GM21360 (cell line): Measurements from ENCODE around the gene TYW1.
"Not testable (repeated sequence)": the region's sequence is repeated elsewhere in the genome, so short reads cannot be mapped to it uniquely, and the experiment has no call there.

Experiments
- ATAC-seq: cut with Tn5 transposase; IDR thresholded peaks from one replicate; pipeline ENCODE4 v1.9.1; 2021; ENCODE audit warnings: mild to moderate bottlenecking, moderate library complexity; ENCODE audit not compliant: unreplicated experiment

Gene TYW1

GRCh38 chr7:67043559-67043930 lies 46.9 kb downstream of the TYW1 start:
- ATAC-seq: not testable (repeated sequence)

DNA sequence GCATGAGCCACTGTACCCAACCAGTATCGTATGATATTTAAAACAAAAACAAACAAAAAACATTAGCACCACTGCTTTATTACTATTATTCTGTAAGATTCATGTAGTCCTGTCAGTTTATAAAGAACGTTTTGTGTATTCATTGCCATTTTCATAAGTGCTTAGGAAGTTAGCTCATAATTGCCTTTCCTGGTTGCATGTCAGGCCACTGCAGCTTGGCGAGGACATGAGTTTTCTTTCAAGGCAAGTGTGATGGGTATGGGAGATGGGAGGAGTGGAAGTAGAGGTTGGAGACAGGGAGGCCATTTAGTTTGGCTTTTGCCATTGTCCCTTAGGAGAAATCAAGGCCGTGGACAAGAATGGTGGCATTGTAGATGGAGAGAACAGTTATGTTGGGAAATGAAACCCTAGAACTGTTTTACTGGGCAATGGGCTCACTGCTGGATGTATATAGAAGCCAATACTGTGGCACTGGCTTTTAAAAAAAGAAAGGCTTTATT lies 48.9 kb downstream of the TYW1 start:
- ATAC-seq: no peak

DNA sequence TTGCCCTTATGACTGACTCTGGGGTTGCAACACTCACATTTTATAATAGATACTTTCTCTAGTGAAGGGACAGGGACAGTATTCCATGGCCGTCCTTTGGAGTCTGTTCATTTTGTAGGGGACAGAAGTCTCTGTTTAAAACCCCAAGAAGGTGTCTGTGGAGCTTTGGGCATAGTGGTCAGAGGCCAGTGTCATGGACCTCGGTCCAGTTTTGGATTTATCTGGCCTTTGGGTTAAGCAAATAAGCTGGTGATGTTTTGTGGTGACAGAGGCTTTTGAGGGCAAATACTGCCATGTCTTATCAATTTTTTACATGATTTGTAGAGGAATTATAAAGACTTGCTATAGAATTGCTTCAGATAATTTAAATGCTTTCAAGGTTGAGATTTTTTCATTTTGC lies 50.2 kb downstream of the TYW1 start:
- not testable (repeated sequence) for ATAC-seq

DNA sequence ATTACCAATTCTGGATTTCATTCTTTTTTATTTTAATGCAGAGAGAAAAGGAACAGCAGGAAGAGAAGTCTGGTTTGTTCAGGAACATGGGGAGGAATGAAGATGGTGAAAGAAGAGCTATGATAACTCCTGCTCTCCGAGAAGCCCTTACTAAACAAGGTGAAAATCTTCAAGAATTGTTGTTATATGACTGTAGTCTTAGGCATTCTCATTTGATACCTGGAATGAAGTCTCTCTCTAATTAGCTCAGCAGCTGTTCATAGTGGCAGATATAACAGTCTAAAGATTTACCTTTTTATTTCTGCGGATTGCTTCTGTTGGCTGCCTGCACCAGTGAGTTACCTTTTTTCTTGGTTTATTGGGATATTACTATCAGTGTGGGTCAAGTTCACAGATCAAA lies 53.3 kb downstream of the TYW1 start:
- not testable (repeated sequence) for ATAC-seq

GRCh38 chr7:67052161-67052560 lies 55.5 kb downstream of the TYW1 start:
- not testable (repeated sequence) for ATAC-seq

GRCh38 chr7:67056683-67057082 lies 60.0 kb downstream of the TYW1 start:
- ATAC-seq: no peak

DNA sequence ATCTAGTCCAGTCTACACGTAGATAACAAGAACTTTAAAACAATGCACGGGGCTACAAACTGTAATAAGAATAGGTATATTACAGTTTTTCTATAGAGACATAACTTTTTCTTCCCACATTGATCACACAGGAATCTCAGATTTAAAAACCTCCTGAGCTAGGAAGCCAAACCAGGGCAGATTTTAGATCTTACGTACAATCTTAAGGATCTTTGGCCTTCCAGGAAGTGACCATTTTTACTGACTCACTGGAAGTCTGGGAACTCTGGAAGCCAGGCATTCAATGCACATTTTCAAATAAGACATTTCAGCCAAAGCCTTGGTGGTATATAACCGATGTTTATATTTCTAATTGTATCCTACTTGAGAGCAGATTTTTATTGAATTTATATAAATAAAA lies 64.7 kb downstream of the TYW1 start:
- ATAC-seq: not testable (repeated sequence)

DNA sequence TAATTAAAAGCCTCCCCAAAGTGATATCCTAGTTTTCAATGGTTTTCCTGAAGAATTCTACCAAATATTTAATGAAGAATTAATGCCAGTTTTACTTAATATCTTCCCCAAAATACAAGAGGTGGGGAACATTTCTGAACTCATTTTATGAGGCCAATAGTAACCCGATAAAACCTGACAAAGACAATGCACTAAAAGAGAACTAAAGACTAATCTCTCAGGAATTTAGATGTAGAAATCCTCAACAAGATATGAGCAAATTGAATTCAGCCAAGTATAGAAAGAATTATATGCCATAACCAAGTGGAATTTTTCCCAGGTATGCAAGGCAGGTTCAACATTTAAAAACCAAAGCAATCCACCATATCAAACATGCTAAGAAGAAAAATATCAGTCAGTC lies 66.2 kb downstream of the TYW1 start:
- not testable (repeated sequence) for ATAC-seq

- ATAC-seq: not testable (repeated sequence)
These were observed 70.5 kb downstream of the TYW1 start for GRCh38 chr7:67066950-67067622.

- not testable (repeated sequence) for ATAC-seq
These were observed 79.5 kb downstream of the TYW1 start for GRCh38 chr7:67076120-67076519.

- ATAC-seq: not testable (repeated sequence)
These were observed 86.2 kb downstream of the TYW1 start for GRCh38 chr7:67082880-67083279.

GRCh38 chr7:67089261-67089660 lies 92.6 kb downstream of the TYW1 start:
- not testable (repeated sequence) for ATAC-seq

- not testable (repeated sequence) for ATAC-seq
These were observed 94.4 kb downstream of the TYW1 start for GRCh38 chr7:67091053-67091452.

- not testable (repeated sequence) for ATAC-seq
These were observed 101.4 kb downstream of the TYW1 start for GRCh38 chr7:67098031-67098430.

GRCh38 chr7:67099406-67099805 lies 102.8 kb downstream of the TYW1 start:
- not testable (repeated sequence) for ATAC-seq

GRCh38 chr7:67100038-67100437 lies 103.4 kb downstream of the TYW1 start:
- not testable (repeated sequence) for ATAC-seq

DNA sequence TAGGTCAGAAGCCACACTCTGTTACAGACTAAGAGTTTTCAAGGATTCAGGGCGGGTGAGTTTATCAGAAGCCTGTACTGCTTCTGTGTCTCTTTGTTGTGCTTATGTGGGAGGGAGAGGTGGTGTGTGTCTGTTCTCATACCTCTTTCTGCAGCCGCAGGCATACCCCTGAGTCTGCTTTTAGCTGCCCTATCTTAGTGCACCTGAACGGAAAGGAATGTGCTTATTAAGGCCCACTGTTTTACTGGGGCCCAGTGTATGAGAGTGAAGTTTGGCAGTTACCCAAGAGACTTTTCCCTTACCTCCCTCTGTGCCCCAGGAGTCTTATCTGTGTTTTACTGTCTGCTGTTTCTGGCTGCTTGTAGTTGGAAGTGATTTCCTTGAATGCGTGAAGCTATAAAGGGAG lies 104.3 kb downstream of the TYW1 start:
- no peak for ATAC-seq

DNA sequence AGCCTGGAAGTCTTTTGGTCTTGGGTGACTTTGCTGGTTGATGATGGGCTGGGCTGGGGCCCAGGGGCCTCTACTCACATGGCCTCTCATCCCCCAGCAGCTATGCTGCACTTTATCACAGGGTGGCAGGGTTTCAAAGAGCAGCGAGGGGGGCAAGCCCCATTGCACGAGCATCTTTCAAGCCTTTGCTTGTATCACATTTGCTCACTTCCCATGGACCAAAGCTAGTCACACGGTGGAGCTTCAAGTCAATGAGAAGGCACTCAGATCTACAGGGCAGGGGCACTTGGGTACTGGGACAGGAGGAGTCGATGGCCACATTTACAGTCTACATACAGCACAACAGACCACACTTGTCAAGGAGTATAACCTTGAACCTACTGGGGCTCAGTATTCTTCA lies 108.3 kb downstream of the TYW1 start:
- not testable (repeated sequence) for ATAC-seq

DNA sequence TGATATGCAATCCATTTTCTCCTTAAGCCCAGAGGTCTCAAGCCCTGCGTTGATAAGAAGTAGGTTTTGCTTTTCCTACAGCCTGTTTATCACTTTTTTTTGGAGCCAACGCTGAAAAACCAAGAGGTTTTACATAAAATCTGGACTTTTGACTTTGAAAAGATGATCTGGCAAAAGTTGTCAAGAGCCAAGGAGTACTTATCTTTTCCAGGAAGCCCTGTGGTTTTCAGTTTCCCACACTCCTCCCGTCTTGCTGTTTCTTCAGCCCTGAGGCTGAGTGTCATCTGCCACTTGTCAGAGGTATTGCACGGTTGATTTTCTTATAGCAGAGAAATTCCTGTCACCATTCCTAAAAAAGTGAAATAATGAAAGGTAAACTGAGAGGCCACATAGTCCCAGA lies 108.7 kb downstream of the TYW1 start:
- no peak for ATAC-seq

DNA sequence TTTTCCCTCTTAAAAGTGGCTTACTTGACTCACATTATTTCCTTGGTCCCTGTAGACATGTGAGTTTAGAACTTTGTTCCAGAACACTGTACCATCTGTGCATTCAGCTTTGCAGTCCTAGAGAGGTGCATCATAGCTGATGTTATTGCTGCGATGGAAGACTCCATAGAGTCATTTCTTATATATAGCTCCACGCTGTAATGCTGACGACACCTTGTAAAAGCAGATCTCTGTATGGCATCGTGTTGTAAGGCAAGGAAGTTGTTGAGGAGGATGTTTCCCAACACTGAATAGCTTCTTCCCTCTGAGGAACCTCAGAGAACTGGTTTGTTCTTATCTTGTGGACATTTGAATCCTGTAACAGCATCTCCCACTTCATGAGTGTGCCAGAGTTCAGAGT lies 109.6 kb downstream of the TYW1 start:
- not testable (repeated sequence) for ATAC-seq

- ATAC-seq: not testable (repeated sequence)
These were observed 114.7 kb downstream of the TYW1 start for GRCh38 chr7:67111342-67111741.

GRCh38 chr7:67114483-67115246 lies 118.0 kb downstream of the TYW1 start:
- ATAC-seq: not testable (repeated sequence)
